Uterus (tissue), 4 donors: ENCODE results near the gene PRPF38B. TPM values are rescaled to one million over a fixed set of nuclear protein-coding genes. Genes with fewer than 3 reads are reported as not detected.

Experiments used
- DNase-seq, 2 donors: peaks; one replicate each; pipeline ENCODE4 v3.0.0-alpha.2; 2019 to 2020
- H3K27ac ChIP-seq, 2 donors: fragments of 200-600 bp; sonication (generic); 1 replicate in 1 of 2; 2 replicates in 1 of 2; pipeline ENCODE4 v1.5.1; 2016 to 2018
- H3K27me3 ChIP-seq, 2 donors: fragments of 200-600 bp; sonication (generic); one replicate each; pipeline ENCODE4 v1.5.1; 2018 to 2019; ENCODE audit warnings: control low read depth in 1 of 2
- H3K36me3 ChIP-seq, 2 donors: fragments of 200-600 bp; sonication (generic); one replicate each; pipeline ENCODE4 v1.5.1; 2019; ENCODE audit warnings: control low read depth in 1 of 2
- H3K4me1 ChIP-seq, 2 donors: fragments of 200-600 bp; sonication (generic); one replicate each; pipeline ENCODE4 v1.5.1; 2018 to 2019; ENCODE audit warnings: control low read depth in 1 of 2
- H3K4me3 ChIP-seq, 2 donors: fragments of 200-600 bp; sonication (generic); 1 replicate in 1 of 2; 2 replicates in 1 of 2; pipeline ENCODE4 v1.5.1; 2018 to 2019; ENCODE audit warnings: mild to moderate bottlenecking in 1 of 2
- H3K9me3 ChIP-seq, 2 donors: fragments of 200-600 bp; sonication (generic); one replicate each; pipeline ENCODE4 v1.5.1; 2019; ENCODE audit warnings: control low read depth in 1 of 2
- POLR2A ChIP-seq, 2 donors: fragments of 450-650 bp; IDR thresholded peaks; one replicate each; pipeline ENCODE4 v1.6.1; 2016; ENCODE audit warnings: antibody characterized with exemption in 2 of 2, mild to moderate bottlenecking in 1 of 2, moderate library complexity in 1 of 2
- intact Hi-C: fragments of 100-400 bp; cut with DNase I; formaldehyde crosslinking; loops from one replicate; pipeline ENCODE4 v1.15.1; 2023; ENCODE audit warnings: low total_unique reads
- total RNA-seq, 4 donors: library from RNA; depleted of rRNA in 3 of 4; stranded (reverse); fragments of >200 nt in 3 of 4; gene quantifications; one replicate each; pipeline versions ENCODE4 v1.1.0 to v1.2.4, GENCODE V29; 2014 to 2023
- TF ChIP-seq, protein P1 (sequence below), 4 experiments: fragments of 200-600 bp in 2 of 4; fragments of 450-650 bp in 2 of 4; sonication (generic) in 2 of 4; IDR thresholded peaks; one replicate each; pipeline ENCODE4 v1.5.1; 2016 to 2019; ENCODE audit warnings: antibody characterized with exemption in 4 of 4, mild to moderate bottlenecking in 2 of 4, moderate library complexity in 1 of 4
- donor health status: DM: yes; HTN: yes; CAD: no.

Gene PRPF38B
- total RNA-seq: 10 to 100 TPM in 3 of 4 donors, 1 to 10 TPM in 1; 6.7 to 40.0 (median 29.1) TPM

GRCh38 chr1:108691942-108692723, at the start of gene PRPF38B:
TSS of gene PRPF38B (plus strand) at chr1:108692310. CDS start at chr1:108692592, 282 bp downstream.
- Histone ChIP-seq H3K9me3 (no peaks in the 10 kb centered on the region), H3K36me3 (no peaks in the 10 kb centered on the region), H3K4me3 (peak within 1 kb of the TSS; percentile 95 to 98), H3K4me1 (no peaks in the 10 kb centered on the region), H3K27ac (peak within 1 kb of the TSS; percentile 97), H3K27me3 (no peaks in the 10 kb centered on the region)
- intact Hi-C loops: no loop called here
- peak; percentile 92 to 94 for DNase-seq
- TF ChIP-seq, protein P1, sequence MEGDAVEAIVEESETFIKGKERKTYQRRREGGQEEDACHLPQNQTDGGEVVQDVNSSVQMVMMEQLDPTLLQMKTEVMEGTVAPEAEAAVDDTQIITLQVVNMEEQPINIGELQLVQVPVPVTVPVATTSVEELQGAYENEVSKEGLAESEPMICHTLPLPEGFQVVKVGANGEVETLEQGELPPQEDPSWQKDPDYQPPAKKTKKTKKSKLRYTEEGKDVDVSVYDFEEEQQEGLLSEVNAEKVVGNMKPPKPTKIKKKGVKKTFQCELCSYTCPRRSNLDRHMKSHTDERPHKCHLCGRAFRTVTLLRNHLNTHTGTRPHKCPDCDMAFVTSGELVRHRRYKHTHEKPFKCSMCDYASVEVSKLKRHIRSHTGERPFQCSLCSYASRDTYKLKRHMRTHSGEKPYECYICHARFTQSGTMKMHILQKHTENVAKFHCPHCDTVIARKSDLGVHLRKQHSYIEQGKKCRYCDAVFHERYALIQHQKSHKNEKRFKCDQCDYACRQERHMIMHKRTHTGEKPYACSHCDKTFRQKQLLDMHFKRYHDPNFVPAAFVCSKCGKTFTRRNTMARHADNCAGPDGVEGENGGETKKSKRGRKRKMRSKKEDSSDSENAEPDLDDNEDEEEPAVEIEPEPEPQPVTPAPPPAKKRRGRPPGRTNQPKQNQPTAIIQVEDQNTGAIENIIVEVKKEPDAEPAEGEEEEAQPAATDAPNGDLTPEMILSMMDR (IDR thresholded peaks at IDR 0.05): no peak
- TF ChIP-seq POLR2A (IDR thresholded peaks at IDR 0.05): peak; percentile 64 to 93

DNA sequence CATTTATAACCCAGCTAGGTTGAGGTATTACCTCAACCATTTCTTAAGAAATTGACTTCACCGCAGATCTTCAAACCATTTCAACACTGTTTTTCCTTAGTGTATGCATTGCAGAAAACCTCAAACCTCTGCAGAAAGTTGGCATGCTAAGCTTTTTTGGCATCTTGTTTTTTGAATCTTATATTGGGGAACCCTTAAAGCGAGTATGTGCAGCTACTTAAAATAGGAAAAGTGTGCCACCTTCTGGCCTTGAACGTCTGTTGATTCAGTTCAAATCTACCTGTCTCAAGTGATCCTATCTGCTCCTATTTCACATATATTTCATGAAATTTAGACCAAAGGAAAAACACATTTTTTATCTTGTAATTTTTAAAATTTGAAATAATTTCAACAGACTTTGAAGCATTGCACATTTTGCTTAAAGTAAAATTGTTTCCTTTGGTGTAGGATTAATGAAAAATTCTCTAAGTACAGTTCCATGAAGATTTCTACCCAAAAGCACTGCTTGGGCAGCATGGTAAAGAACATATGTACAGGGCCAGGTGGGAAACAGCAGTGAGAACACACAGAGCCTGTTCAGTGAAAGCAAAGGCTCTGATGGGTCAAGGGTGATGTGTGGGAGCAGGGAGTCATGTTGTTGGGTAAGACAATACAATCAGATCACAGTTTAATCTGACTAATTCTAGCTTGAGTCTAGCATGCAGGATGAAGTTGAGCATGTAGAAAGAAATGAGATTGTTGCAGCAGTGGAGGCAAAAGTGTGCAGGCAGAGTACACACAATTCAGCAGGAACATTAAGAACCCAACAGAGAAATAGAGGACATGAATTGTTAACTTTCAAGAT, 48.4 kb upstream of the PRPF38B start:
- peak in 1 of 2 donors; percentile 60 for DNase-seq
- TF ChIP-seq POLR2A (IDR thresholded peaks at IDR 0.05): no peak
- TF ChIP-seq, protein P1 (IDR thresholded peaks at IDR 0.05): peak; percentile 53 to 88 (median 70)
- H3K4me1 ChIP-seq: no peaks in the 10 kb centered on the region
- H3K4me3 ChIP-seq: no peak overlapping the region
- no peak overlapping the region for H3K27ac ChIP-seq
- H3K36me3 ChIP-seq: no peaks in the 10 kb centered on the region
- H3K27me3 ChIP-seq: no peaks in the 10 kb centered on the region
- intact Hi-C loops: no loop called here
- H3K9me3 ChIP-seq: no peaks in the 10 kb centered on the region

GRCh38 chr1:108644984-108645383, 47.1 kb upstream of the PRPF38B start:
- DNase-seq: no peak
- H3K36me3 ChIP-seq: no peaks in the 10 kb centered on the region
- no peak overlapping the region for H3K4me3 ChIP-seq
- no peaks in the 10 kb centered on the region for H3K9me3 ChIP-seq
- intact Hi-C loops: loop anchor here (5.0 kb wide), 1 partner anchor 133 kb away; no protein-coding TSS in a partner anchor
- H3K27me3 ChIP-seq: no peaks in the 10 kb centered on the region
- no peak overlapping the region for H3K27ac ChIP-seq
- TF ChIP-seq, protein P1 (IDR thresholded peaks at IDR 0.05): no peak
- H3K4me1 ChIP-seq: no peaks in the 10 kb centered on the region

DNA sequence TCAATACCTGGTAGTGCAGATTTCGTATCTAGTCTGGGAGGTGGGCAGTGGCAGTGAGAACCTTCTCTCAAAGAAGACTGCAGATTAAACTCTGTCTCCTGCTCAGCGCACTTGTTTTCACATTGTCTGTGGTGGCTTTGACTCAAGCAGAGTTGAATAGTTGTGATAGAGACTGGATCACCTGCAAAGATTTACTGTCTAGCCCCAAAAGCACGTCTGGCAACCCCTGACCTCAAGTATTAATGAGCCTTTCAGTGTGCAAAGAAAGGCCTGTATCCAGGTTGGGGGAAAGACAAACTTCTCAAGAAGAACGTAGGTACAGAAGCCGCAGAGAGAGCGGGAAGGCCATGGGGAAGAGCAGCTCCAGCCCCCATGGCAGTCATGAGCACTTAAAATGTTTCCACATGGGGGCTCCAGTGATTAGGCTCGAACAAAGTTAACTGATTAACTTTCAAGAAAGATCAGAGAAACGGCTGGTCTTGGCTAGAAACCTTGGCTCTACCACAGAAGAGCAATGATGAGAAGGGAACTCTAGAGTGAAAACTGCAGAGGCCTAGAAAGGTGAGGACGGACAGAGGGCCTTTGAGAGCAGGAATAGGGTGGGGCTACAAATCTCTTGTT, 46.4 kb upstream of the PRPF38B start:
- Histone ChIP-seq H3K4me3 (no peak overlapping the region), H3K27me3 (no peaks in the 10 kb centered on the region), H3K27ac (peak overlapping the region in 1 of 2 donors; percentile 10), H3K36me3 (no peaks in the 10 kb centered on the region), H3K9me3 (no peaks in the 10 kb centered on the region), H3K4me1 (no peaks in the 10 kb centered on the region)
- intact Hi-C loops: loop anchor here (5.0 kb wide), 1 partner anchor 133 kb away; no protein-coding TSS in a partner anchor
- TF ChIP-seq, protein P1 (IDR thresholded peaks at IDR 0.05): no peak
- no peak for TF ChIP-seq POLR2A (IDR thresholded peaks at IDR 0.05)
- no peak for DNase-seq
